ENCODE results near the gene CC2D2B.
"Not testable (repeated sequence)": the region's sequence is repeated elsewhere in the genome, so short reads cannot be mapped to it uniquely, and the experiment has no call there.

The CC2D2B gene, protein sequence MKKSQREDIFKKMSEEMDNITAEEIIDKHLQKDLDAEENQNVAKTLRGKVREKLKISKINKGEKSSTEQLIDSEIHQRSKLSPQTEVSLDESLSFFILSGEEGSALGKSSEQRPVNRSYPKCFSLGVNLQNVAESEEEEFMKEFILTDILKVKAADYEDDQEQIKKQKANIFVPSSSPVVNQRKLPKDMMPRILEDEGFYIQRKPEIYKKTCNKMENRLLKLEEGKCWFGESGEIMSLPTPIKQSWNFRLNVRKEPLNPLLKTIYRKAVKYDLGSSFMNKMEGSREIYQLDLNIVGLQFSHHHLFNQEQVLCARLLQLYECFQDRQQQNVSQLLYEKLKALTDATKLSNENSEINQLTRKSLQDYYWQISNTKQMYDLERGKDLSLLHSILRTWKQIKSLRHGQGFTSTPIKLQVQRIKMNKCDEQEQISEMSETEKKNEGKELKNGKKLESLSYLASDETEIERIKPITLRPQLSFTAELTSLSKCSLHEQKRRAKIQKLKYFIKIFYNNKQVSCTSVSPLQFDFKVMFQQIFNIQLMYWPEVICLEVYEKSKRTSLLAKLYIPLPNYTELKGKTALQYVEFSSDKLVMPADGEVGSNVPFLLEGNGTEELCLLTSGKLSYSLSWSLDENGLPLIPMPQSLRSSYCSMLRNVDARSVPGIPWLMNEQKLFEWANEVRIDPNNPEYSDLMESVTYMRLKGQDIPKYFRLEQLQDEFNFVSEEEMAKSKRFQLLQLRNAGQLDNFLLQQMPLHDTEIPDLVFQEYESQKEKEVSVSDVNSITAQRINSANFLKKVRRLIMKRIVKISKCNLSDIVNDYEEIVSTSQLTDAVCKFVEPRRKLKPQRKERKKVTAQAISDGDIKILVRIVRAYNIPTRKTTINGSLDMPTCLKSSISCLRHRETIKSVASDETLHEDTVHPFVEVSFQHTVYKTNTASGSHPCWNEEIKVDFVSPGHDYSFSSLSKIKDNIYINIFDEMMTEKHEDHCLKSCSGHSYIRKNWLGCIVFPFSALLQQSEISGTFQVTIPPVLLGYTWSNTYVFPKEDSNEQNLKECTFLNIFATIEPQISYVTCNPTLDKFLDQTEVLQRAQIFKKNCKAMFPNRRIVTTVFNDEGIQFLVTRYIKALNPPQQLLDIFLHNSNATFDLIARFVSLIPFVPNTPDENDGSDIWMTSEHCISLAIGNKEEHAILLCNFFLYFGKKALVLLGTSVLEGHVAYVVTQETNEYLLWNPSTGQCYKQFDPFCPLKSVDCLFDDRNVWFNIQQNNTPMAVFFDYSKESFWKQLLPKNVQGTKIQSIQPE (N-terminal part only)

DNA sequence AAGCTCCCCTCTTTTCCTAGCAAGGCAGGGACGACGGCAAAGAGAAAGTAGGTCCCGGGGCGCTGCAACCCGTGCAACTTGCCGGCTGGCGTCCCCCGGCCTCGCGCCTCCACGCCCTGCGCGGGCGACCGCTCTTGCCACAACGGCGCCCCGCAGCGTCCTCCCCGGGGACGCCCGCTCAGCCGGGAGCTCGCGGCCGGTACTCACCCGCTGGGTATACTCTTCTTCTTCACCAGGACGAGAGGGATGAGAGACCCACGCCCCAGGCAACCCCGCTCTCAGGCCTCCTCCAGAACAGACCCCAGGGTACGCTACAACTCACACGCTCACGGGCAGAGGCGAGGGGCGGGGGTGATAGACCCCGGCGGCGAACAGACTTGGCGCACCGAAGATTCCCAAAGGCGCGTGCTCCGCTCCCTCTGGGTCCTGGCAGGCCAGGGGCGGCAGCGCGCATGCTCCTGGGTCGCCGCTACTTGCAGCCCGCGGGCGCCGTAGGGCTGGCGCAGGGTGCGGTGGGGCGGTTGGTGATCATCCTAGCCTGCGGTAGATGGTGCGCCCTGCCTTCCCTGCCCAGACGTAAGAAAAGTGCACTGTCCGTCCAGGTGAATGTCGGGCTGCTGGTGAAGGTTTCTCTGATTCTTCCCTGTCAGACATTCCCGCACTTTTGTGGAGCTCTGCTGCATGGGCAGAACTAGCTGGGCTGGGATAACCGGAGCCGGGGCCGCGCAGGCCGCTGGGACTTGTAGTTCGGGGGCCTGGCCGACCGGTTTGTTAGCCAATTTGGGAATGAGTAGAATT lies at the start of gene CC2D2B:
CC2D2B (plus strand) TSS at position 520 of the 798 bp plus-strand sequence. CDS start 3,349 bp downstream, outside the sequence.
- DNase-seq (ENCODE audit: low spot score), result peak; percentile 90

DNA sequence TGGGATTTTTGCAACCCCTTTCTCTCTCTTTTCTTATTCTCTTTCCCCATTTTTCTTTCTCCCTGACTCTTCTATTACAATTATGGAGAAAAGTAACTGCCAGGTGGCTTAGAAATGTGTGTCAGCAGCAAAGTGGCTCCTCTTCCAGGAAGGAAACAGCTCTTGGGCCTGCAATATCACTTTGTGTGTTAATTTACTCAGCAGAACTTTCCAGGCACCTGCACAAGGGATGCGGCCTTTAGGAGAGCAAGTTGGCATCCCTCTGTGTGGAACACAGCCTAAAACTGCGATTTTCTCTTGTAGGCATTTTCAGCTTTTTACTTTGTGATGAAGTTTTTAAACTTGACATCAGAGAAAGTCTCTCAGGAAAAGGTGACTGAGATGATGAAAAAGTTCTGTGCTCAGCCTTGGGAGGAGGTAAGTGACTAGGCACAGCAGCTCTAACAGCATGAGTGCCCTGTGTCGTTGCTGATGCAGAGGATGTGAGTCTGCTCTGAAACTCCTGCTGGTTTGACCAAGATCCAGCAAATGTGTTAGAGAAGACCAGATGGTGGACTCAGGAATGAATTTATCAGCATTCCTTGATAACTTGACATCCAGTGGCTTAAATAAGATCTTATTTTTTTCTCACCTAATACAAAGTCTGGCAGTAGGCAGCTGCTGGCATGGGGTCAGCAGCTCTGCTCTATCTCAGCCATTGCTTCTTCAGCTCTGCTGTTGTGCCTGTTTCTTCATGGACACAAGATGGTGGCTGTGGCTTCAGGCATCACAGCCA lies 47.4 kb upstream of the CC2D2B start:
- no peak for DNase-seq (ENCODE audit: low spot score)

DNA sequence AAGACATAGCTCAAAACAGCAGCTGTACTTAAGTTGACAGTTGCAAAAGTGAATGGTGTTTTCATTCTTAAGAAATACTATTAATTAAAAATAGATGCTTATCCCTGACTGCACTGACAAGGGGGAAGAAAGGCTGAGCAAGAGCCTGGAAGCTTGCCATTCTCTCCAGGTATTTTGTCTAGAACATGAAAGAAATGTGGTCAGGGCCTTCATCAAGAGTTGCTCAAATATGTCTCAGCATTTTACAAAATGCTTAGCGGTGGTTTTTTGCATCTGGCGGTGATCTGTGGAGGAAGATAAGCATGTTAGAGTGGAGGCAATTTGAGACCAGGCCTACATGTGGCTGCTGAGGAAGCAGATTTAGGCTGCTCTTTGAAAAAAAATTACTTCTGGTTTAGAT lies 46.4 kb upstream of the CC2D2B start:
- DNase-seq (ENCODE audit: low spot score), result no peak

DNA sequence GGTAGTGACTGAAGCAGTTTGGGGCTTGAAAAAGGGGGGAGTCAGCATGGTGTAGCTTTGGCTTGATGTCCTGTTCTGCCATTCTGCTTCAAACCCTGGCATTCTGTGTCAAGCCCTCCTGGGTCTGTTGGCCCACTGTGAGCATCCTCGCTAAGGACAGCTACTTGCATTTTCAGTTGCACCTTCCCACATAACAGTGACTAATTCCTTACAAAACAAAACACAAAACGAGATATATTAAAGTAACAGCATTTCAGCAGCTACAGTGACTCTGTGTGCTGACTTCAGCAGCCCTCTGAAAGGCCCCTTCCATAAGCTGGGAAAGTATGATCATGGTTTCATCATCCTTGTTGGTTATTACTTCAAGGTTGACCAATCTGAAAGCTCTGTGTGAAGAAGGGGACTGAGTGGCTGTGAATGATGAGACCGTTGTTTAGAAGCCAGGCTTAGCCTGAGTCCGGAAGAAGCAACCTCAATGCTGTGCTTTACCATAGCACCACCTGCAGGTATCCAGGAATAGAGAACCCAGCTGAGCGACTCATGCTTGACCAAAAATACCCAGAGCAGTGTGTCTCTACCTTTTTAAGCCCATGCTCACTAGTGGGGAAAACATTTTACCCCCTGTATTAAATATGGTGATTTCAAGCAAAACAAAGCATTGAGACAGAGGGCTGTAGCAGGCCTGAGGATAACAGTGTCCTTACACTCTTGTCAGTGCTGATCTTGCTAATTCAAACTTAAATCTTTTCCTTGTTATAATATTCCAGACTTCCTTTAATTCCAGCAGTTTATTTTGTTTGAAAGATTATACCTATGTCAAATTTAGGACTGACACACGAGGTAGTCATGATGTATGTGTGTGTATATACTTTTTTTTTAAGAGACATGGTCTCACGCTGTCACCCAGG lies 42.6 kb upstream of the CC2D2B start:
- no peak for DNase-seq (ENCODE audit: low spot score)

DNA sequence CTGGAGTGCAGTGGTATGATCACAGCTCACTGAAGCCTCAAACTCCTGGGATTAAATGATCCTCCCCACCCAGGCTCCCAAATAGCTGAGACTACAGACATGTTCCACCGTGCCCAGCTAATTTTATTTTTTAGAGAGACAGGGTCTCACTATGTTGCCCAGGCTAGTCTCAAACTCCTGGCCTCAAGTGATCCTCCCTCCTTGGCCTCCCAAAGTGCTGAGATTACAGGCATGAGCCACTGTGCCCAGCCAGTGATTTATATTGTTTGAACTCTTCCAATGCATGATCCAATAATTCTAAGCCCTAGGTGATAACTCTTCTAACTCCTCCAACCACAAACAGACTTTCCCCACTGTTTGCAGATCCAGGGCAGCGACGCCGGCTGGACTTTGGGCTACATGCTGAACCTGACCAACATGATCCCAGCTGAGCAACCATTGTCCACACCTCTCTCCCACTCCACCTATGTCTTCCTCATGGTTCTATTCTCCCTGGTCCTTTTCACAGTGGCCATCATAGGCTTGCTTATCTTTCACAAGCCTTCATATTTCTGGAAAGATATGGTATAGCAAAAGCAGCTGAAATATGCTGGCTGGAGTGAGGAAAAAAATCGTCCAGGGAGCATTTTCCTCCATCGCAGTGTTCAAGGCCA lies 41.8 kb upstream of the CC2D2B start:
- DNase-seq (ENCODE audit: low spot score), result no peak

DNA sequence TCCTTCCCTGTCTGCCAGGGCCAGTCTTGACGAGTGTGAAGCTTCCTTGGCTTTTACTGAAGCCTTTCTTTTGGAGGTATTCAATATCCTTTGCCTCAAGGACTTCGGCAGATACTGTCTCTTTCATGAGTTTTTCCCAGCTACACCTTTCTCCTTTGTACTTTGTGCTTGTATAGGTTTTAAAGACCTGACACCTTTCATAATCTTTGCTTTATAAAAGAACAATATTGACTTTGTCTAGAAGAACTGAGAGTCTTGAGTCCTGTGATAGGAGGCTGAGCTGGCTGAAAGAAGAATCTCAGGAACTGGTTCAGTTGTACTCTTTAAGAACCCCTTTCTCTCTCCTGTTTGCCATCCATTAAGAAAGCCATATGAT lies 41.3 kb upstream of the CC2D2B start:
- no peak for DNase-seq (ENCODE audit: low spot score)

DNA sequence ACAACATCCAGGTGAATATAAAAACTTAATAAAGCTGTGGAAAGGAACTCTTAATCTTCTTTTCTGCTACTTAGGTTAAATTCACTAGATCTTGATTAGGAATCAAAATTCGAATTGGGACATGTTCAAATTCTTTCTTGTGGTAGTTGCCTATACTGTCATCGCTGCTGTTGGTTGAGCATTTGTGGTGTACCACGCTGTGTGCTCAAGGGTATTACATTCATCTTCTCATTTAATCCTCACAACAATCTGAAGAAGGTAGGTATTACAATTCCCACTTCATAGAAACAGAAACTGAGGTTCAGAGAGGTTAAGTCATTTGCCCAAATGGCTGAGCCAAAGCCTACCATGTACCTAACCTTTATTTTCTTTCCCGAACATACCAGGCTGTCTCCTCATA lies 39.9 kb upstream of the CC2D2B start:
- DNase-seq (ENCODE audit: low spot score), result no peak

DNA sequence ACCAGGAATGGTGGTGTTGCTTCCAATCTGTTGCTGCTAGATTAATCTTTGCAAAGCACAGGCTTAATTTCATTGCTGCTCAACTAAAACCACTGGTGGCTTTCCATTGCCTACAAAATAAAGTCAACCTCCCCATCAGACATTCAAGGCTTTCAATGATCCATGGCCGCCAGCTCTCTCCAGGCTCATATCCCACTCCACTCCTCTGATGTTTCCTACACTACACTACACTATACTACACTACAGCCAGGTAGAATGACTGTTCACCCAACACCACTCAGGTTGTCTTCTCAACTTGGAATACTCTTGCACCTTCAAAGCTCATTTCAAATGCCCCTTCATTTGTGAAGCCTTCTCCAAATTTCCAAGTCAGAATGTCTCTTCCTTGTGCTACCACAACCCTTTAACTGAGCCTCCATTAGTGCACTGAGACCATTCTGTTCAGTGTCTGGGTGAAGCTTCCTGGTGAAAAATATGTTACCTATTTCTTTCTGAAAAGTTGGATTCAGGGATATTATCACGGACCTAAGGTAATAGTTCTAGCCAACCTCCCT lies 35.5 kb upstream of the CC2D2B start:
- no peak for DNase-seq (ENCODE audit: low spot score)

DNA sequence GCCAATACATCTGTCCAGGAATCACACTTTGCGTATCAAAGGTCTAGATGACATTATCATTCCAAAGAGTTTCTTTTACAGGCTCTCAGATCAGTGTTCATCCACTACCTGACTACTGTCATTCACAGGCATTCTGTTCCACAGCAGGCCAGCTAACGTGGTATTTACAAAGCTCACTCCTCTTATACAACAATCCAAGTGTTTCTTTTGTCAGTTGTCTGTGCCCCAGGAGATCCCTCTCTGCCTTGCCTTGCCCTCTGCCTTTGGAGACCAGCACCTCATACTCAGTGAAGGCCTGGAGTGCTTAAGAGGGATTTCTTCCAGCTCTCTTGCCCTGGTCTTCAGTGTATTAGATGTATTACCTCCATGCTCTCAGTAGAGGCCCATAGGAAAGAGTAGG lies 34.6 kb upstream of the CC2D2B start:
- DNase-seq (ENCODE audit: low spot score), result no peak

DNA sequence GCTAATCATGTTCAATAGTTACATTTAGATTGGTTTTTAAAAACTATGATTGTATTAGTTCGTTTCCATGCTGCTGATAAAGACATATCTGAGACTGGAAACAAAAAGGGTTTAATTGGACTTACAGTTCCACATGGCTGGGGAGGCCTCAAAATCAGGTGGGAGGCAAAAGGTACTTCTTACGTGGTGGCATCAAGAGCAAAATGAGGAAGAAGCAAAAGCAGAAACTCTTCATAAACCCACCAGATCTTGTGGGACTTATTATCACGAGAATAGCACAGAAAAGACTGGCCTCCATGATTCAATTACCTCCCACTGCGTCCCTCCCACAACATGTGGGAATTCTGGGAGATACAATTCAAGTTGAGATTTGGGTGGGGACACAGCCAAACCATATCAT lies 34.1 kb upstream of the CC2D2B start:
- no peak for DNase-seq (ENCODE audit: low spot score)

DNA sequence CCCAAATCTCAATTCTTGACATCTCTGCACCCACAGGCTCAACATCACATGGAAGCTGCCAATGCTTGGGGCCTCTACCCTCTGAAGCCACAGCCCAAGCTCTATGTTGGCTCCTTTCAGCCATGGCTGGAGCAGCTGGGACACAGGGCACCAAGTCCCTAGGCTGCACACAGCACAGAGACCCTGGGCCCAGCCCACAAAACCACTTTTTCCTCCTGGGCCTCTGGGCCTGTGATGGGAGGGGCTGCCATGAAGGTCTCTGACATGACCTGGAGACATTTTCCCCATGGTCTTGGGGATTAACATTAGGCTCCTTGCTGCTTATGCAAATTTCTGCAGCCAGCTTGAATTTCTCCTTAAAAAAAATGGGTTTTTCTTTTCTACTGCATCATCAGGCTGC lies 33.0 kb upstream of the CC2D2B start:
- not testable (repeated sequence) for DNase-seq (ENCODE audit: low spot score)

DNA sequence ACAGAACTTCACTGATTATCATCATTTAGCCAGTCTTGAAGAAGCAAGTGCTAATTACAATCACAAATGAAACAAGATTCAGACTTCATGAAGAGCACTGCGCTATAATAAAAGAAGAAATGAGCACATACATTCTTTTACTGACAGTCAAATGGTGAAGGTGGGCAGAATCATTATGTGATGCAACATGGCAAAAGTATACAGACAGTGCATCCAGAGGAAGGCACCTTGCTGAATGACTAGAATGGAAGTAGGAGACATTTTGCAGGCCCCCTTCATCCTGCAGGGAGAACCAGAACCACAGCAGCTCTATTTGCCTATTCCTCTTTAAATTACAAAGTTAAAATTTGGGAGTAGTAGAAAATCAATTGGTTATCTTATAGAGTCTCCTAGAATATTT lies 31.0 kb upstream of the CC2D2B start:
- no peak for DNase-seq (ENCODE audit: low spot score)

DNA sequence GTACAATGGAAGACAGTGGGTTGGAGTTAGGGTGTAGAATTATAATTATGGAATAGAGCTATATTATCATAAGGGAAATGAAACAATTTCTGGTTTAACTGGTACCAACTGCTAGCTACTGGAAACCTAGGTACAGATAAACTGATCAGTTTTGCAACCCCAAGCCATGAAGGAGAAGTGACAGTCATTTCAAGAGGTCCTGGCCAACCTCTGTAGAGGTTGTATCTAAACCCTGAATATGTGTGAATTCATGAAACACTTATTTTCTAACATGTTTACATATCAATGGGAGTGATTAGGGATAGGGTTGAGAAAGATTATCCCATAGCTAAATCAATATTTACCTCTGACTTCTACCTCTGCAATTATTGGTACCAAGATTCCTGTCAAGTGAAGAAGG lies 29.9 kb upstream of the CC2D2B start:
- DNase-seq (ENCODE audit: low spot score), result no peak

DNA sequence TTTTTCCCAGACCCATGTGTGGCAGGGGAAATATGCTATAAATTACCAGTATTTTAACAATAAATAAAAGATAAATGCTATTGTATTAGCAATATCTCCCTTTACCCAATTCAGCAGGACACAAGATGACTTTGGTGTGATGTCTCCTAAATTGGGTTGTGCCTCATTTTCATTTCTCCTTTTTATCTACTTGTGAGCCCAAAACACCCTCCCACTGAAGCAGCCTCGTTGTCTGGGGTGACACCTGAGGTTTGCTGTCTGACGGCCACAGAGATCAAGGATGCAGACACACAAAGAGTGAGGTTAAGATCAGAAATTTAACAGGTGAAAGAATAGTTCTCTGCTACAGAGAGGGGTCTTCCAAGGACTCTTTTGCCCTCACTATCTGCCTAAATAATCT lies 27.1 kb upstream of the CC2D2B start:
- DNase-seq (ENCODE audit: low spot score), result no peak

DNA sequence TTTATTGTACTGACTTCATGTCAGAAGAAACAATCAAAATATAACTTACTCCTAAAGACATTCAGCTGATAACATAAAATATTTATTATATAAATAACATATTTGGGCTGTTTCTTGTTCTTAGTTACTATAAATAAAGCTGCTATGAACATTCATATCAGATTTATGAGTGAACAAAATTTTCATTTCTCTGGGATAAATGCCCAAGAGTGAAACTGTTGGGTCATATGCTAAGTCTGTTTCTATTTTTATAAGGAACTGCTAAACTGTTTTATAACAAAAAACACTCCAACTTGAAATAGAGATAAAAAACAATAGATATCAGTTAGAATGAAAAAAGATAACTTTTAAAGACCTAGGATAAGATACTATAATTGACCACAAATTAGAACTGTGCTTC lies 26.5 kb upstream of the CC2D2B start:
- DNase-seq (ENCODE audit: low spot score), result no peak

DNA sequence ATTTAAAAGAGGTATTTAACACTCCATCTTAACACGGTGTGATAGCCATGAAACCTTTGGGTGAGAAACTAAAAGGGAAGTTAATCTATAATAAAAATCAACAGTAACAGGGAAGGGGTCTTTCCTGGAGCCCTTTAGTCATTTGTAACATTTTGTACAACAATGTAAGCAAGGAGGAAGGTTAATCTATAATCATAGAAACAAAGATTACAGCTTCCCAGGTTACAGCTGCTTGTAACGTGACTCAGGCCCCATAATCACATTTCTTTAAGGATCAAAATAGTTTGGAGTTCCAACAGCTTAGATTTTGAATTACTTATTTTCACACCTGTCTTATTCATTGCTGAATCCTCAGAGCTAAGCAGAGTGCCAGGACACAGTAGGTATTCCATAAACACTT lies 17.9 kb upstream of the CC2D2B start:
- no peak for DNase-seq (ENCODE audit: low spot score)

DNA sequence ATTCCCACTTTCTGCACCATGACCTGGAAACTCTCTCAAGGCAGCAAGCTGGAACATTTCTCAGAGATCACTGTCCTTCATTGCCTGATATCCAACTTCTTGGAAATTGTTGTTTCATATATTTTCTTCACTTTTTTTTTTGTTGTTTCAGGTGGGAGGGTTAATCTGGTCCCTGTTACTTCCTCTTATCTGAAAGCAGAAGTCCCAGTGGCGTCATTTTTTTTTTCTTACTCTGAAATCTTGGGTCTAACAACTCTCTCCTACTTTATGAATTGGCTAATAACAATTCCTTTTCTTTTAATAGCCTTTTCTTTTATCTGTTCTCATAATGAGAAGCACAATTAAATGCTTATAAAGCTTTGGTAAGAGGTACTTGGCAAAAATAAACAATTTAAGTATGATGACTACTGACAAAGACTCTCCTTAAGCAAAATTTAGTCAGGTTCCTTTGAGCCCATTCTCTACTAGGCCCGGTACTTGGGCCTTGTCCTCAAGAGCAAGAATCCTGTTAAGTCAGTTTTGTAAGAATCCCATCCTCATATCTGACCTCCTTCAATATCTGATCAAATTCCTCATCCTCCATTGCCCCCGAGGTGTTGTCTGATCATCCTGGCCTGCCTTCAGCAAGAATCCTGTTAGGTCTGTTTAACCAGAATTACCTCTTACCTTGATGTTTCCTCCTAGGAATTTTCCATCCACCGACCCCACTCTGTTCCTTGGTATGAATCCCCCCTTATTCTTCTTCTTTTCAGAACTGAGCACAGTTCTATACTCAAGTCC lies 11.5 kb upstream of the CC2D2B start:
- DNase-seq (ENCODE audit: low spot score), result no peak
